WTC11 (cell line): ENCODE results near the gene SEL1L3. TPM values are rescaled to one million over a fixed set of nuclear protein-coding genes. Genes with fewer than 3 reads are reported as not detected.
A peak's percentile ranks its signal among the peaks of the same experiment; 100 is the strongest.

ENCODE experiments used
- ATAC-seq: fragments of 200-7000 bp; cut with Tn5 transposase; 2 replicates; pipeline ENCODE4 v1.10.0; 2021; ENCODE audit warnings: mild to moderate bottlenecking, moderate library complexity
- CTCF ChIA-PET: fragments of 300-600 bp; sonication (Branson Sonifier 250); formaldehyde crosslinking; loops from one replicate; lab custom pipeline; 2021; ENCODE audit warnings: antibody characterized with exemption; lab: Charles Lee
- POLR2A ChIA-PET: fragments of 350-600 bp; sonication (Branson Sonifier 250); formaldehyde crosslinking; loops from one replicate; lab custom pipeline; 2021; ENCODE audit warnings: antibody characterized with exemption; lab: Charles Lee
- DNase-seq: peaks from one replicate; pipeline ENCODE4 v3.0.0; 2021; ENCODE audit warnings: low spot score
- H3K27ac Mint-ChIP-seq: 2 replicates; pipeline ENCODE4 v1.8.0; 2021; ENCODE audit warnings: mixed read lengths
- H3K27me3 Mint-ChIP-seq: 2 replicates; pipeline ENCODE4 v1.8.0; 2021; ENCODE audit warnings: low read depth, mild to moderate bottlenecking, moderate library complexity, mixed read lengths
- H3K36me3 Mint-ChIP-seq: 2 replicates; pipeline ENCODE4 v1.8.0; 2021; ENCODE audit warnings: mixed read lengths
- H3K4me1 Mint-ChIP-seq: 2 replicates; pipeline ENCODE4 v1.8.0; 2022; ENCODE audit warnings: mixed read lengths
- H3K4me3 Mint-ChIP-seq: 2 replicates; pipeline ENCODE4 v1.8.0; 2021; ENCODE audit warnings: mild to moderate bottlenecking, moderate library complexity, mixed read lengths
- H3K9me3 Mint-ChIP-seq: 2 replicates; pipeline ENCODE4 v1.8.0; 2021; ENCODE audit warnings: mixed read lengths
- ARID4B ChIP-seq: sonication (generic); formaldehyde crosslinking; IDR thresholded peaks from 2 replicates; pipeline ENCODE4 v1.8.0; 2023; ENCODE audit warnings: missing genetic modification reagents, mild to moderate bottlenecking, borderline replicate concordance
- ATF3 ChIP-seq: sonication (generic); formaldehyde crosslinking; conservative IDR thresholded peaks from 2 replicates; pipeline ENCODE4 v1.8.1; 2022; ENCODE audit warnings: mild to moderate bottlenecking, missing genetic modification reagents
- CREM ChIP-seq: sonication (generic); formaldehyde crosslinking; IDR thresholded peaks from 2 replicates; pipeline ENCODE4 v1.8.1; 2022; ENCODE audit warnings: mild to moderate bottlenecking, missing genetic modification reagents, moderate library complexity
- E2F4 ChIP-seq: sonication (generic); formaldehyde crosslinking; IDR thresholded peaks from 2 replicates; pipeline ENCODE4 v1.8.1; 2022; ENCODE audit warnings: low read depth, mild to moderate bottlenecking, moderate library complexity, missing genetic modification reagents, borderline replicate concordance
- E2F5 ChIP-seq: sonication (generic); formaldehyde crosslinking; IDR thresholded peaks from 2 replicates; pipeline ENCODE4 v1.8.1; 2022; ENCODE audit warnings: mild to moderate bottlenecking, moderate library complexity, missing genetic modification reagents
- FOXP1 ChIP-seq: sonication (generic); formaldehyde crosslinking; IDR thresholded peaks from 2 replicates; pipeline ENCODE4 v1.8.0; 2022; ENCODE audit warnings: missing genetic modification reagents, mild to moderate bottlenecking, moderate library complexity, borderline replicate concordance
- JAZF1 ChIP-seq: fragments of 250-450 bp; sonication (Bioruptor Pico); IDR thresholded peaks from 2 replicates; pipeline ENCODE4 v1.9.0; 2021; ENCODE audit warnings: moderate library complexity, mild to moderate bottlenecking, inconsistent platforms
- JUN ChIP-seq: sonication (generic); formaldehyde crosslinking; IDR thresholded peaks from 2 replicates; pipeline ENCODE4 v1.8.0; 2023; ENCODE audit warnings: mild to moderate bottlenecking, missing genetic modification reagents
- KAT7 ChIP-seq: sonication (generic); formaldehyde crosslinking; IDR thresholded peaks from 2 replicates; pipeline ENCODE4 v1.8.1; 2023; ENCODE audit warnings: missing genetic modification reagents, mild to moderate bottlenecking, borderline replicate concordance
- NFATC4 ChIP-seq: fragments of 250-450 bp; sonication (Bioruptor Pico); IDR thresholded peaks from 2 replicates; pipeline ENCODE4 v1.9.0; 2021; ENCODE audit warnings: mild to moderate bottlenecking
- PREB ChIP-seq: sonication (generic); formaldehyde crosslinking; IDR thresholded peaks from 2 replicates; pipeline ENCODE4 v1.8.1; 2022; ENCODE audit warnings: mild to moderate bottlenecking, missing genetic modification reagents, moderate library complexity, borderline replicate concordance
- PRRX2 ChIP-seq: fragments of 250-450 bp; sonication (Bioruptor Pico); IDR thresholded peaks from 2 replicates; pipeline ENCODE4 v1.8.0; 2021; ENCODE audit warnings: mild to moderate bottlenecking
- RELA ChIP-seq: sonication (generic); formaldehyde crosslinking; IDR thresholded peaks from 2 replicates; pipeline ENCODE4 v1.8.1; 2022; ENCODE audit warnings: missing genetic modification reagents, mild to moderate bottlenecking, borderline replicate concordance
- STAT6 ChIP-seq: sonication (generic); formaldehyde crosslinking; conservative IDR thresholded peaks from 2 replicates; pipeline ENCODE4 v1.8.1; 2023; ENCODE audit warnings: mild to moderate bottlenecking, low read depth, missing genetic modification reagents, moderate library complexity
- TEAD4 ChIP-seq: sonication (generic); formaldehyde crosslinking; IDR thresholded peaks from 2 replicates; pipeline ENCODE4 v1.8.0; 2022; ENCODE audit warnings: mild to moderate bottlenecking, missing genetic modification reagents
- ZNF232 ChIP-seq: sonication (generic); formaldehyde crosslinking; IDR thresholded peaks from 2 replicates; pipeline ENCODE4 v1.8.0; 2022; ENCODE audit warnings: mild to moderate bottlenecking, missing genetic modification reagents
- ZNF263 ChIP-seq: sonication (generic); formaldehyde crosslinking; IDR thresholded peaks from 2 replicates; pipeline ENCODE4 v1.8.1; 2022; ENCODE audit warnings: low read depth, mild to moderate bottlenecking, moderate library complexity, missing genetic modification reagents
- ZNF281 ChIP-seq: sonication (generic); formaldehyde crosslinking; IDR thresholded peaks from 2 replicates; pipeline ENCODE4 v1.8.0; 2023; ENCODE audit warnings: mild to moderate bottlenecking, missing genetic modification reagents
- ZNF423 ChIP-seq: fragments of 250-450 bp; sonication (Bioruptor Pico); IDR thresholded peaks from 2 replicates; pipeline ENCODE4 v2.1.2; 2022; ENCODE audit warnings: mild to moderate bottlenecking, moderate library complexity
- ZSCAN18 ChIP-seq: fragments of 250-450 bp; sonication (Bioruptor Pico); IDR thresholded peaks from 2 replicates; pipeline ENCODE4 v2.1.2; 2022; ENCODE audit warnings: mild to moderate bottlenecking, moderate library complexity
- total RNA-seq: library from RNA; stranded (reverse); gene quantifications from 3 replicates; pipeline ENCODE4 v1.2.3, GENCODE V29; 2021

SEL1L3 gene
- total RNA-seq, 1 experiment from 2014 or later = 31.5 TPM

- H3K4me1 Mint-ChIP-seq = peaks cover 20% of the 10 kb centered on the region
- peak; percentile 58 for TF ChIP-seq ZNF423 (CRISPR knock-in tag)
- TF ChIP-seq ARID4B = no peak
- TF ChIP-seq ZSCAN18 (CRISPR knock-in tag) = no peak
- TF ChIP-seq, all 79 proteins: peak for 1
- no peak for DNase-seq
- ChIA-PET POLR2A (no interaction called here), CTCF (interaction anchor here (0.6 kb wide), 1 partner anchor 21 kb away, joined by 4 read pairs; no protein-coding TSS in a partner anchor)
- no peaks in the 10 kb centered on the region for H3K27me3 Mint-ChIP-seq
- H3K27ac Mint-ChIP-seq = peak overlapping the region; percentile 77
- no peaks in the 10 kb centered on the region for H3K9me3 Mint-ChIP-seq
- H3K4me3 Mint-ChIP-seq = no peak overlapping the region
- peaks cover 34% of the 10 kb centered on the region for H3K36me3 Mint-ChIP-seq
- peak; percentile 88 for ATAC-seq
These were observed 40.9 kb downstream of the SEL1L3 start for GRCh38 chr4:25821899-25822298.

- DNase-seq (no peak), ATAC-seq (no peak)
- POLR2A ChIA-PET = no interaction called here
- no peak overlapping the region for H3K27ac Mint-ChIP-seq
- CTCF ChIA-PET = interaction anchor here (0.6 kb wide), 1 partner anchor 21 kb away, joined by 4 read pairs; no protein-coding TSS in a partner anchor
- peaks cover 39% of the 10 kb centered on the region for H3K36me3 Mint-ChIP-seq
- H3K4me1 Mint-ChIP-seq = peaks cover 20% of the 10 kb centered on the region
- H3K27me3 Mint-ChIP-seq = no peaks in the 10 kb centered on the region
- no peaks in the 10 kb centered on the region for H3K9me3 Mint-ChIP-seq
- H3K4me3 Mint-ChIP-seq = no peak overlapping the region
- TF ChIP-seq NFATC4 (CRISPR knock-in tag) = no peak
- TF ChIP-seq CREM = no peak
- TF ChIP-seq ZNF232 (CRISPR knock-in tag) = no peak
- TF ChIP-seq JAZF1 (CRISPR knock-in tag) = no peak
- TF ChIP-seq PRRX2 (CRISPR knock-in tag) = no peak
- TF ChIP-seq STAT6 (CRISPR knock-in tag) = no peak
- TF ChIP-seq E2F4 (CRISPR knock-in tag) = no peak
- no peak for TF ChIP-seq FOXP1 (CRISPR knock-in tag)
- no peak for TF ChIP-seq E2F5 (CRISPR knock-in tag)
- no peak for TF ChIP-seq RELA (CRISPR knock-in tag)
- TF ChIP-seq ZNF281 (CRISPR knock-in tag) = no peak
- no peak for TF ChIP-seq JUN (CRISPR knock-in tag)
- no peak for TF ChIP-seq KAT7 (CRISPR knock-in tag)
- TF ChIP-seq ATF3 (CRISPR knock-in tag) = no peak
- TF ChIP-seq PREB (CRISPR knock-in tag) = no peak
- TF ChIP-seq TEAD4 (CRISPR knock-in tag) = no peak
- TF ChIP-seq ZNF263 (CRISPR knock-in tag) = no peak
These were observed 41.5 kb downstream of the SEL1L3 start for GRCh38 chr4:25821267-25821666.
